GM20431 (cell line): ENCODE measurements around the gene TANC1.

Experiments
- in situ Hi-C: fragments of 300-500 bp; cut with MseI, MboI; formaldehyde crosslinking; loops from one replicate; pipeline ENCODE4 v1.15.0; 2020; ENCODE audit warnings: low sequenced_read_pairs; ENCODE audit not compliant: unreplicated experiment

TANC1 gene

GRCh38 chr2:159051661-159052060, 83.2 kb downstream of the TANC1 start:
- in situ Hi-C loops: no loop called here

- in situ Hi-C loops: no loop called here
Observed at GRCh38 chr2:159052157-159052601, 83.7 kb downstream of the TANC1 start.

GRCh38 chr2:159053161-159054031, 85.0 kb downstream of the TANC1 start:
- in situ Hi-C loops: no loop called here

- in situ Hi-C loops: no loop called here
Observed at GRCh38 chr2:159054032-159054334, 85.5 kb downstream of the TANC1 start.

GRCh38 chr2:159054985-159055384, 86.5 kb downstream of the TANC1 start:
- in situ Hi-C loops: no loop called here

GRCh38 chr2:159060518-159060917, 92.1 kb downstream of the TANC1 start:
- in situ Hi-C loops: no loop called here

- in situ Hi-C loops: no loop called here
Observed at GRCh38 chr2:159063677-159064076, 95.2 kb downstream of the TANC1 start.

- in situ Hi-C loops: no loop called here
Observed at GRCh38 chr2:159064446-159065301, 96.2 kb downstream of the TANC1 start.

- in situ Hi-C loops: no loop called here
Observed at GRCh38 chr2:159065313-159065712, 96.9 kb downstream of the TANC1 start.

GRCh38 chr2:159065891-159066290, 97.5 kb downstream of the TANC1 start:
- in situ Hi-C loops: no loop called here

GRCh38 chr2:159066541-159067156, 98.2 kb downstream of the TANC1 start:
- in situ Hi-C loops: no loop called here

GRCh38 chr2:159067971-159068370, 99.5 kb downstream of the TANC1 start:
- in situ Hi-C loops: no loop called here

GRCh38 chr2:159069229-159069628, 100.8 kb downstream of the TANC1 start:
- in situ Hi-C loops: no loop called here

GRCh38 chr2:159070235-159070634, 101.8 kb downstream of the TANC1 start:
- in situ Hi-C loops: no loop called here

GRCh38 chr2:159071190-159071915, 102.9 kb downstream of the TANC1 start:
- in situ Hi-C loops: no loop called here

GRCh38 chr2:159072795-159073194, 104.4 kb downstream of the TANC1 start:
- in situ Hi-C loops: no loop called here

- in situ Hi-C loops: no loop called here
Observed at GRCh38 chr2:159073256-159073655, 104.8 kb downstream of the TANC1 start.

GRCh38 chr2:159074605-159075004, 106.2 kb downstream of the TANC1 start:
- in situ Hi-C loops: no loop called here

GRCh38 chr2:159075727-159076126, 107.3 kb downstream of the TANC1 start:
- in situ Hi-C loops: no loop called here

- in situ Hi-C loops: no loop called here
Observed at GRCh38 chr2:159076241-159076640, 107.8 kb downstream of the TANC1 start.
